GM18873 (cell line): ENCODE data around the gene ELAVL3.
A peak's percentile ranks its signal among the peaks of the same experiment; 100 is the strongest.
"Not testable (repeated sequence)": the region's sequence is repeated elsewhere in the genome, so short reads cannot be mapped to it uniquely, and the experiment has no call there.

ENCODE experiments used
- ATAC-seq: cut with Tn5 transposase; IDR thresholded peaks from one replicate; pipeline ENCODE4 v1.9.1; 2021; ENCODE audit warnings: mild to moderate bottlenecking, moderate library complexity, moderate number of reproducible peaks; ENCODE audit not compliant: unreplicated experiment, low FRiP score

The ELAVL3 gene

DNA sequence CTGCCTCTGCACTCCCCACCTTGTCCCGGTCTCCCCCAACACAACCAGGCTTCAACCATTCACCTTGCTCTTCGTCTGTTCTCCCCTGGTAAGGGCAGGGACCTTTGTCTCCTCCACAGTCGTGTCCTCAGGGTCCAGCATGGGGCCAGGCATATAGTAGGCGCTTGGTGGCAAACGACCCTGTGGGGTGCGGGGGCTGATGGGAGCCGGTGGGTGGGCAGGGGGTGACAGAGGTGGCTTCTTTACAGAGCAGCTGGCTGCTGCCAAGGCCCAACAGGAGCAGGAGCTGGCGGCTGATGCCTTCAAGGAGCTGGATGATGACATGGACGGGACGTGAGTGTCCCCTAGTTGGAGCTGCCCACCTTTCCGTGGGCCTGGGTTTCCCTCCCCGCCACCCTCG is 35.7 kb downstream of the ELAVL3 start:
- ATAC-seq: no peak

DNA sequence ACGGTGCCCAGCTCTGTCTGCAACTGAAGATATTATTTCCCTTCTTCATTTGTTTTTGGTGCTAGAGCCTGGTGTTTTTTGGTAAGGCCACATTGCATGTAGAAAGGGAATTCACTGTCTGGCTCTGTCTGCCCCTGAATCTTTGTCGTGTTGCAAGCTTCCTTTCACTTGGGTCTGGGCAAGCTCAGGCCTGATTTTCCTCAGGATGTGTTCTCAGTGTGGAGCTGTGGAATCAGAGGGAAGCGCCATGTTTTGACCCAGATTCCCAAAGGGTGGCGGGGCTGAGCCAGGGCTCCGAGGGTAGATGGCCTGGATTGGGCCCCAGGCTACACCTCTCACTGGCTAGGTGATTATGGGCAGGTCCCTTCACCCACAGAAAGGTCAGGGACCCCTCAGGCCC is 36.8 kb downstream of the ELAVL3 start:
- no peak for ATAC-seq

DNA sequence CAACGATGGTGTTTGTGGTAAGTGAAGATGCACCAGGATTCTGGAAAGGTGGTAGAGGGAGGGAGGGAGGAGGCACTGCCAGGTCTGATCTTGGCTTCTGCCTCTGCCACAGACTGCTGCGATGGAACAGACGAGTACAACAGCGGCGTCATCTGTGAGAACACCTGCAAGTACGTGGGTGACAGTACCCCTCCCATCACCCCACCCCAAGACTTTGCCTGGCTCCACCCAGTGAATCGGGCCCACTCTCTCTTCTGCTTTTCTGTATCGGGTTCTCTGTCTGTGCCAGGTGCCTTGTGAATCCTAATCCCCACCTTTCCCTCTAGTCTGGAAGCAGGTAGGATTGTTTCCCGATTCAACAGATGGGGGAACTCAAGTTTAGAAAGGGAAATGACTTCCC is 42.9 kb downstream of the ELAVL3 start:
- no peak for ATAC-seq

DNA sequence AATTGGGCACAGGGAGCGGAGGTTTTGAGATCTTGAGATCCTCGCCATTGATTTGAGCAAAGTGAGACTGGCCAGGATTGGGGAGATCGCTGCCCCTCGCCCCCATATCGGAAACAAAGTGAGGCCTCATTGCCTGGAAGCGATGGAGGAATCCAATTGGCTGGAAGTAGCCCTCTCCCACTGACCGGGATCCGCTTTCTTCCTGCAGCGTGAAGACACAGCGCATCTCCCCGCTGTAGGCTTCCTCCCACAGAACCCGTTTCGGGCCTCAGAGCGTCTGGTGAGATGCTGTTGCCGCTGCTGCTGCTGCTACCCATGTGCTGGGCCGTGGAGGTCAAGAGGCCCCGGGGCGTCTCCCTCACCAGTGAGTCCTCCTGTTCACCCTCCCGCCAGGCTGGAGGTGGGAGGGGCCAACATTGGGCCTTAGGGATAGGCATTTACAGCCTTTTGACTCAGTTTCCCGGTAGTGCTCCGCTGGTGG is 45.0 kb downstream of the ELAVL3 start:
- no peak for ATAC-seq

DNA sequence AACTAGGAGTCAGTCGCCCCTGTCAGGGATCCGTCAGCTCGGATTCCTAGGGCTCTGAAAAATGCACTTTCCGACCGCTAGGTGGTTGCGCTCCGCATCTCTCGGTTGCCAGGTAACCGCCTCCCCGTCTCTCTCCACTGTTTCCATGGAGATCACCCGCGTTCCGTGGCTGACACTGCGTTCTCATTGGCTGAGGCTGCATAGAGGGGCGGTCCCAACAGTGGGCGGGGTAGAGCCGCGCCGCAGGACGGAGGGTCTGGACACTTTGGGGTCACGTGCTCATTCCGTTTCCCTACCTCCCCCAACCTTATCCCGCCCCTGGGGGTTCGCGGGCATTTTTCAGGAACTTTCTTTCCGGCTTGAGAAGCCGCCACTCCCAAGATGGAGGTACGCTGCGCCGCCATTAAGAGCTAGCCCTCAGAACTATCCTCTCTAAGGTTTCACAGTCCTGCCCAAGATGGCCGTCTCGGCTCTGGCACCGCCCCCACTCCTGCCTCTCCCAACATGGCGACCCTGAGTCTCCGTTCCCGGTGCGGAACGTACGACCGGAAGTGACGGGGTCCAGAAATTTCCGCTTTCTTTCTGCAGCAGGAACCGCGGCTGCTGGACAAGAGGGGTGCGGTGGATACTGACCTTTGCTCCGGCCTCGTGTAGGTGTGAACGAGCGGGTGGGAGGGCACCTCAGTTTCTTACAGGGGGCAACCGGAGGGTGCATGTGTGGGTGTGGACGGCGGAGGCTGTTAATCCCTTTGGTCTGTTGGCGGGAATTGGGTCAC is 45.6 kb downstream of the ELAVL3 start, which contains the start of the genes ODAD3 and PRKCSH:
TSS of gene ODAD3 (minus strand) at position 65 of the 776 bp plus-strand sequence. CDS start 105 bp downstream, outside the sequence.
TSS of gene PRKCSH (plus strand) at position 579 of the 776 bp plus-strand sequence. CDS start 483 bp downstream, outside the sequence.
- peak; percentile 89 for ATAC-seq

DNA sequence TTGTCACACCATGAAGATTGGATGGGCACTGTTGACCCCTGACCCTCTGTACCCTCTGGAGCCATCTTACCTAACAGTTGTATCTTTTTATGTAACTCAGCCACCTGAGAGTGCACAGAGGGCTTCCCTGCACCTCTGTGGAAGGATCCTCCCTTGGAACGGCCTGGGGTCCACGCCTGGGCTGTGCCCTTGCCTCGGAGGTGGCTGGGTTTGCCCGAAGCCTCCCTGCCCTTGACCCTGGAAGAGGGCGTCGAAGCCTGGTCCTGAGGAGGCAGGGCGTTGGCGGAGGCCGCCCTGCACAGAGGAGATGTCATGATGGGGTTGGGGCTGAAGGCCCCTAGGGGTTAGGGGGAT is 46.2 kb downstream of the ELAVL3 start:
- ATAC-seq: no peak

DNA sequence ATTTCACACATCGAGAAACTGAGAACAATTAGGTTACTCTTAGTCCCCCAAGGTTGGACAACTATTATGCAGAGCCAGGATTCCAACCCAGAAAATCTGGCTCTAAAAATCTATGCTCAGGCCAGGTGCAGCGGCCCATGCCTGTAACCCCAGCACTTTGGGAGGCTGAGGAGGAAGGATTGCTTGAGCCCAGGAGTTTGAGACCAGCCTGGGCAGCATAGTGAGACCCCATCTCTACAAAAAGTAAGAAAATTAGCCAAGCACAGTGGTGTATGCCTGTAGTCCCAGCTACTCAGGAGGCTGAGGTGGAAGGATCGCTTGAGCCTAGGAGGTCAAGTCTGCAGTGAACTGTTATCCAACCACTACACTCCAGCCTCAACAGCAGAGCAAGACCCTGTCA is 47.3 kb downstream of the ELAVL3 start:
- not testable (repeated sequence) for ATAC-seq

DNA sequence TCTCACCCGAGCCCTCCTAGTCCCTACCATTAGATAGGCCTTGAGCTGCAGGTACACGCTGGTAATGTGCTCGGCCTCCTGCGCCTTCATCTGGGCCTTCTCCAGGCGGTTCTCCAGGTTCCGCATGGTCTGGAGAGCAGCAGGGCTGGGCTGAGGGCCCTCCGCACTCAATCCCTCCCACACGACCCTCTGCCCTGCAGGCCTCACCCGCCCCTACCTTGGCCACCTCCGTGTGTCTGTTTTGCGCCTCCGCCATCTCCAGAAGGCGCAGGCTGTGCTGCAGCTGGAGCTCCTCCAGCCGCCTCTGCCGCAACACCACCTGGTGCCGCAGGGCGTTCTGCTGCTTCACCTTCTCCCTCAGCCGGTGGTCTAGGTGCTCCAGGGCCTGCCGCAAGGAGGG is 54.2 kb downstream of the ELAVL3 start:
- no peak for ATAC-seq

DNA sequence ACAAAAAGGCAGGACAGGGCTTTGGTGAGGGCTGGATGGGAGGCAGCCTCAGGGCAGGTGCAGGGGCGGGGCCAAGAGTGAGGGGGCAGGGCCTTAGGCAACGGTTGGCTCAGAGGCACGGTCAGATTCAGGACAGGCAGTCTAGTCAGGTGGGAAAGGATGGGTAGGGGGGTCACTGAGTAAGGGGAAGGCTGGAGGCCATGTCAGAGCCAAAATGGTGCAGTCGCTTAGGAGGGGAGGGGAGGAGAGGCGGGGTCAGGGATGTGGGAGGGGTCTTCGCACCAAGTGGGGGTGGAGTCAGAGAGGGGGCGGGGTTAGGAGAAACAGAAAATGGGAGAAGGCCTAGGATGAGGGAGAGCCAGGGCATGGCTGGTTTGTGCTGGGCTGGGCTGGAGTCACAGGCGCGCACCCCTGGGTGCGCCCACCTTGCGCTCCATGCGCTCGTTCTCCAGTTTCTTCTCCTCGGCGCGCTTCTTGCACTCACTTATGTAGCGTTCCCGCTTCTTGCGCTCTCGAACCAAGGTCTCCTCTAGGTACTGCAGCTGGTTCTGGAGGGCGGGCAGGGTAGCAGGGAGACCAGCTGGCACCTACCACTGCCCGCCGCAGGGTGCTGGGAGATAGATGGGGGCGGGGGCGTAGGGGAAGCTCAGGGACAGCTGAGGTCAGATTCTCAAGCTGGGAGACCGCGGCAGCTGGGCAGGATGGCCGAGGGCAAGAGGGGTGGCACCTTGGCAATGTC is 55.0 kb downstream of the ELAVL3 start:
- ATAC-seq: no peak

DNA sequence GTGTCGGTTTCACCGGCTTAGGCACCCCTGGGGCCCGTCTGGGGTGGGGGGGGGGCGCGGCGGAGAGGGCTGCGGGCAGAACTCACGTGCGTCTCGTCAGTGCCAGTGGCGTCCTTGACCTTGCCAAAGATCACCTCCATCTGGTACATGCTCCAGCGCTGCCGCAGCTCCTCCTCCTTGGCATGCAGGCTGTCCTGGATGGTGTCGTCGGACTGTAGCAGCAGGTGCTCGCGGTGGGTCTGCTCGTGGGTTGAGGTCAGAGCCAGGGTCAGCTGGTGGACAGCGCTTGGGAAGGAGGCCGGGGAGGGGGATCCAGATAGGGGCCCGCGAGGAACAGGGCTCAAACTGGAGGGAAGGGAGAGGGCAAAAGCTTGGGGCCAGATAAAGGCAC is 57.1 kb downstream of the ELAVL3 start:
- no peak for ATAC-seq

DNA sequence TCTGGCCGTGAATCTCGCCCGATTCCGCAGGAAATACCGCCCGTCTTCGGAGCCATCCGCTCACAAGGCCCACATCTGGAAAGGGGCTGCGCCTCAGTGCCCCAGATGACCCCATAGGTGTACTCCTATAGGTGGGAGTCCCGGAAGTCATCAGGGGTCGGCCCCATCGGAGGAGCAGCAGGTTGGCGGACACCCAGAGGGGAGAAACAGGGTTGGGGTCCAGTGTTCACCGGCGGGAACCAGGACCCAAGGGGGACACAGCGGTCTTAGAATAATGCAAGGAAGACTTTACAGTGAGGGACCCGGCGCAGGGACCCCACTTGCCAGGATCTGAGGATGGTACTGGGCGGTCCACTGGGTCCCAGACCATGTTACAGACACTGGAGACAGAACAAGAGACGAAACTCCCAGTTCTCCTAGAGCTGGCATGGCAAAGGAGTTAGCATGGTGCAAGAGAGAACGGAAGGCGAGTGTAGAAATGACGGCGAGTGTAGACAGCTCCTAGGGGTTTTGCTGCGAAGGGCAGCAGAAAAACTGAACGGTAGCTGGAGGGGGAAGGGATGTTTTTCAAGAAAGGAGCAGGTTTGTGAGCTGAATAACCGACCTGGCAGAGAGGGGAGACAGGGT is 57.6 kb downstream of the ELAVL3 start:
- no peak for ATAC-seq

DNA sequence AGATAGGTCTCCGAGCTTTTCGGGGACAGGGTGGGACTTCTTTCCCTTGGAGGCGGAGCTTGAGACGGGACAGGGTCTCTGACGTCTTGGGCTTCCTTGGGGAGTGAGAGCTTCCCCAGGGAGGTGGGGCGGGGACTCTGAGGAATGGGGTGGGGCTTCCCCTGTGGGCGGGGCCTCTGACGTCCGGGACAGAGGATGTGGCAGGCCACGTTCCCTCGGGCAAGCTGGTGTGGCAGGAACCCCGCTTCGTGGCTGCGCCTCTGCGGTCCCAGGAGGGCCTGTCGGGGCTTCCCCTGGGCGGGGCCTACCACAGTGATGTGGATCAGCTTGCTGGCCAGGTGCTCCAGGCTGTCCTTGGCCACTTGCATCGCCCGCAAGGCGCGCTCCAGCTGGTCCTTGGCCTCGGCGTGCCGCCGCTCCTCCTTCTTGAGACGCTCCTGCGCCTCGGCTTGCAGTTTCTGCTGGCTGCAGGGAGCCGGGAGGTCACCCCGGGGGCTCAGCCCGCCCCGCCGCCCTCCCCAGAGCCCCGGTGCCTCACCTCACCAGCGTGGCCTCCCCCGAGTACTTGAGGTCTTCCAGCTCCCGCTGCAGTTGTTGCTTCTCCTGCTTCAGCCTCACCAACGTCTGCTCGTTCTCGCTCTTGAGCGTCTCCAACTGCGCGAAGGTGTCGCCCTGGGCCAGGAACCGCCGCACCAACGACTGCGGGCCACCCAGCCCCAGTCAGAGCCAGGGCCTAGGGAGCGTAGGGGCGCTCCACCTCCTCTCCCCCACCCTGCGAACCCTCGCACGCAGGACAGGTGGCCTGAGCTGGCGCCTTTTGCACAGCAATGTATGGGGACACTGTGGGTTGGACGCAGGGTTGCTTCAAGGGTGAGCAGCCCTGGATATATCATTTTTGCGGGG is 58.4 kb downstream of the ELAVL3 start:
- no peak for ATAC-seq

DNA sequence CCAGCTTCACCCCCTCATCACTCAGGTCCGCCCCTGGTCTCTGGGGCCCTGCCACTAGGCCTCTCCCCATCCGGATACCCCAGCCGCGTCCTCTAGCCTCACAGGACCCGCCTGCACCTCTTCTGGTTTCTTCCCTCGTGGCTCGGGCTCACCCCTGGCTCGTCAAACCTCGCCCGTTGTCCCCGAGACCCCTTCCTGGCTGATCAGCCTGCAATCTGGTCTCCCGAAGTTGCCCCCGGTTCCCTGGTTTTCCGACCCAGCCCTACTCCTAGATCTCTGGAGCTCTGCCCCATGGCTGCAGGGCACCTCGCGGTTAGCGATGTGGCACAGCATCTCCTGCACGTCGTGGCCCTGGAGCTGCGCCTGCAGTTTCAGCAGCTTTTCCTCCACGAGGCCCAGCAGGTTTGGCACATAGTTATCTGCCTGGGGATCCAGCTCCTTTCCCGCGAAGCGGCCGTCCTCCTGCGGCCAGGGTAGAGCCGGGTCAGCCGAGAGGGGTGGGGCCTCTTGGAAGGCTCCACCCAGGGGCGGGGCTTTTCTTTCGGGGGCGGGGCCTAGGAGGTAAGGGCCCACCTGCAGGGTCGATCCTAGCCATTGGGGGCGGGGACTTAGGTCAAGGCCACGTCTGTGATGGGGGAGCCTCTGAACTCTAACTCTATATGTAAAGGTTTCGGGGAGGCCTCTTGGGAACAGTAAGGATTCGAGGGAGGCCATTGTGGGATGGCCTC is 59.3 kb downstream of the ELAVL3 start:
- no peak for ATAC-seq

DNA sequence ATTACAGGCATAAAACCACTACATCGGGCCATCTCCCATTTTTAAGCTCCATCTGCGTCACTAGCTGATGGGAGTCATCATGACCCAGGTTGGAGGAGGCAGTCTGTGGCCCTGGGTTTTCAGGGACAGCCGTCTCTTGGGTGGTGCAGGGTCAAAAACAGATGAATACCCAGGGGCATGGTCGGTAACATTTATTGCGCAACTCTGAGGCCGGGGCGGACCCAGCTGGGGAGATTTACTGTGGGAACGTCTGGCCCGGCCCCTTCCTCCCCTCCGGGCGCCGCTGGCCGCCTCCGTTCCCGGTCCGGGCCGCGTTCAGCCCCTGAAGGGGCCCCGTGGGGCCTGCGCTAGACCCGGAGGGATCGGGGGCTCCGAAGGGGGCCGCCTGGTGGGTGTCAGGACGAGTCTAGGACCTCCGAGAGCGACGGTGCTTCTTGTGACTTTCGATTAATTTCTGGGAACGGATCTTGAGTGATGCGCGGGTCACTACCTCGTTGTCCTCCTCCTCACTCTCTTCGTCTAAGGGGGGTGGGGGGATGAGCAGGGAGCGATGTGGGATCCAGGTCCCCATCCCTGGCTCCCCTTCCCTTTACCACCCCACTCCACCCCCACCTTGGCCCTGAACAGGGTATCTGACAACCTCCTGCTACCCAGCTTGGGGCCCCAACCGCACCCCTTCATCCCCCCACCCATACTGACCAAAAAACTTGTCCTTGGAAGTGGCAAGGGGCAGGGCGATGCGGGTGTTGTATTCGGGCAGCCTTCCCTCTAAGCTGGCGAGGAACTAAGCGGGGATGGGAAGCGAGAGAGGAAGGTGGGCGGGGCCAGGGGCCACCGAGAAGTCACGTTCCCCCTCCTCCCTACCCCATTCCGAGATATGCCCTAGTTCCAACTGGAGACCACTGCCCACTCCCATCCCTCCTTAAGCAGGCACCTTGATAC is 60.1 kb downstream of the ELAVL3 start:
- ATAC-seq: no peak

DNA sequence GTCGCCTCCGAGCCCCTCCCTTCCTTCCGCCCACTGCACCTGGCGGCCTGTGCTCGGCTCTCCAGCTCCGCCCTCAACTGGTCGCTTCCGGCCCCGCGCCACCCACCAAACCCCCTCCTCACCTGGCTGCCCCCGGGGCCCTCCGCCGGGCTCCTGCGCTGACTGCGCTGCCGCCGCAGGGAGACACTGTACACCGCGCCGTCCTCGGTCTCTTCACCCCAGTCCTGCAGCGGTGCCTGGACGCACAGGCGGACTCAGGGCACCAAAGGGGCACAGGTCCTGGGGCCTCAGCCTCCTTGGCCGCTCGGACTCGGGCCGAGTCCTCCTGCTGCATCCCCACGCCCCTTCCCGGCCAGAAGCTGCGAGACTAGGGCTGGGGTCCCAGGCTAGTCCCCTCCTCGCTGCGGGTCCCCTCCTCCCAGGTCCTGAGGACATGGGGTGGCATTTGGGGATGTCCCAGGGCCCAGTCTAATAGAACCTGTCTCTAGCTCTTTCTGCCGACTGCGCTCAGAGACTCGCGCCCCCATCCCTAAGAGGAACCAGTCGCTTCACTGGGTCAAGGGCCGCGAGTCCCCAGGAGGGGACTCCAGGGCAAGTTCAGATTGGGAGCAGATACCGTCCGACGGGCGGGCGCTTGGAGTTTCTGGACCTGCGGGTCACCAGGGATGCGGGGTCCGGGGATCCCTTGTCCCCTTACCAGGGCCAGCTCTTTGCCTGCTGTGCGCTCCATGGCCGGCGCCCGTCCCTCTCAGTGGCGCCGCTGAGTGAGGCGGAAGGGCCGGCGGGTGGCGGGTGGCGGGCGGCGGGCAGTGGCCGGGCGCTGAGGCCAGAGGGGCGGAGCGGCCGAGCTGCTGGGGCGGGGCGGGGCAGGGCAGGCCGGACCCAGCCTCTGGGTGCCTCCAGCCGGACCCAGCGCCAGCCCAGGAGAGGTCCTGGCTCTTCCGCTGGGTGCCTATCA is 62.0 kb downstream of the ELAVL3 start, which contains the start of gene RGL3:
TSS of gene RGL3 (minus strand) at position 766 of the 958 bp plus-strand sequence. CDS start at position 730, 36 bp downstream.
- no peak for ATAC-seq

DNA sequence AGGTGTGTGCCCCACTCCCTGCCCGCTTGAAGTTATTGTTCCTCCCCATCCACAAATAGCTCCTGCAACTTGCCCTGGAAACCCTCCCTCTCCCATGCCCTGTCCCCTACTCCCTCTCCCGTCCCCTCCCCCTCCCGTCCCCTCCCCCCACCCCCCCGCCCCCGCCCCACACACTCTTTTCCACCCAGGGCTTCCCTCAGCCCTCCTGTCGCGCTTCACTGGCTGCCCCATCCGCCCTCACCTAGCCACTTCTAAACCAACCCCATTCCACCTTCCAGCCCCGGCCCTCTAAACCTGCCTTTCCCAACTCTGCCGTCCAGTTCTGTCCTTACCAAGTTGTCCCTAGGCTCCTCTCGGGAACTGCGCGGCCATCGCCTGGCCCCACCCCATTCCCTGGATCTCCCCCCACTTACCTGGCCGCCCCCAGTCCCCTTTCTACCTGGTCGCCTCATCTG is 62.7 kb downstream of the ELAVL3 start:
- ATAC-seq: no peak
